ENCODE measurements around the gene CARD16. TPM values are rescaled to one million over a fixed set of nuclear protein-coding genes. Genes with fewer than 3 reads are reported as not detected.

CARD16 gene
- total RNA-seq, 1 experiment from 2014 or later = not detected

DNA sequence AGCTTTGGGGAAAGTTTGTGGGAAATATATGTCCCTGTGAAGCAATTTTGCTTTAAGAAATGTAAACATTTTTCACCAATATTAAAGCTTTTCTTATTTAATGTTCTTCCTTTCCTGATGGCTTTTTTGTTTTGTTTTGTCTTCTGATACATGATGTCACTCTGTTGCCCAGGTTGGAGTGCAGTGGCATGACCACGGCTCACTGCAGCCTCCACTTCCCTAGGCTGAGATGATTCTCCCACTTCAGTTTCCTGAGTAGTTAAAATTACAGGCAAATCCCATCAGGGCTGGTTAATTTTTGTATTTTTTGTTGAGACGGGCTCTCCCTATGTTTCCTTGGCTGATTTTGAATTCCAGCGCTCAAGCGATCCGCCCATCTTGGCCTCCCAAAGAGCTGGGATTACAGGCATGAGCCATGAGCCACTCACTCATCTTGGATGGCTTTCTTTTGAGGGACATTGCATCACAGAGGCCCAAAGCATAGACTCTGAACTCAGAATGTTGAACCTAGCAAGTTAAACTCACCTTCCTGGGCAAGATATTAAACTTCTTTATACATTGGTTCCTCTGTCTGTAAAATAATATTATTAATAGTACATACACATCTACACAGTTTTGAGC is 651 bp upstream of the CARD16 start:
- no peaks in the 10 kb centered on the region for H3K79me1 ChIP-seq (ENCODE audit: insufficient read depth, low read depth, low read length, poor library complexity, severe bottlenecking)
- H4K8ac ChIP-seq (replicated peaks; ENCODE audit: insufficient read length, low read depth, low read length) = no peak overlapping the region
- Mint-ChIP-seq H3K9me3 (no peaks in the 10 kb centered on the region), H3K36me3 (ENCODE audit: insufficient read depth in 1 of 3, low read depth in 3 of 3) (no peaks in the 10 kb centered on the region), H3K27ac (no peak overlapping the region; a peak in 1 of 7 replicates), H3K27me3 (ENCODE audit: low read depth) (no peaks in the 10 kb centered on the region), H3K4me1 (no peaks in the 10 kb centered on the region), H3K4me3 (no peak overlapping the region)
- H4K5ac ChIP-seq (ENCODE audit: insufficient read length, low read depth, low read length) = no peak overlapping the region
- no peak overlapping the region for H3K14ac ChIP-seq (ENCODE audit: insufficient read depth, low read length)
- no peak overlapping the region for H3K56ac ChIP-seq (ENCODE audit: insufficient read length, low read depth, low read length)
- no peak overlapping the region for H3K27ac ChIP-seq (ENCODE audit: insufficient read length, low read depth, low read length)
- no peak overlapping the region for H3K9ac ChIP-seq (ENCODE audit: extremely low read depth, insufficient read length, low read length)
- H2BK12ac ChIP-seq (ENCODE audit: insufficient read length, low read depth, low read length) = no peak overlapping the region
- H2AFZ ChIP-seq (ENCODE audit: low read length) = no peak overlapping the region
- H3K4me2 ChIP-seq (ENCODE audit: insufficient read depth, insufficient read length, low read length) = no peak overlapping the region
- no peak overlapping the region for H2BK15ac ChIP-seq (ENCODE audit: low read depth, low read length)
- no peaks in the 10 kb centered on the region for H3K23me2 ChIP-seq (ENCODE audit: insufficient read length, low read depth, low read length, poor library complexity, severe bottlenecking)
- TF ChIP-seq, protein P1, sequence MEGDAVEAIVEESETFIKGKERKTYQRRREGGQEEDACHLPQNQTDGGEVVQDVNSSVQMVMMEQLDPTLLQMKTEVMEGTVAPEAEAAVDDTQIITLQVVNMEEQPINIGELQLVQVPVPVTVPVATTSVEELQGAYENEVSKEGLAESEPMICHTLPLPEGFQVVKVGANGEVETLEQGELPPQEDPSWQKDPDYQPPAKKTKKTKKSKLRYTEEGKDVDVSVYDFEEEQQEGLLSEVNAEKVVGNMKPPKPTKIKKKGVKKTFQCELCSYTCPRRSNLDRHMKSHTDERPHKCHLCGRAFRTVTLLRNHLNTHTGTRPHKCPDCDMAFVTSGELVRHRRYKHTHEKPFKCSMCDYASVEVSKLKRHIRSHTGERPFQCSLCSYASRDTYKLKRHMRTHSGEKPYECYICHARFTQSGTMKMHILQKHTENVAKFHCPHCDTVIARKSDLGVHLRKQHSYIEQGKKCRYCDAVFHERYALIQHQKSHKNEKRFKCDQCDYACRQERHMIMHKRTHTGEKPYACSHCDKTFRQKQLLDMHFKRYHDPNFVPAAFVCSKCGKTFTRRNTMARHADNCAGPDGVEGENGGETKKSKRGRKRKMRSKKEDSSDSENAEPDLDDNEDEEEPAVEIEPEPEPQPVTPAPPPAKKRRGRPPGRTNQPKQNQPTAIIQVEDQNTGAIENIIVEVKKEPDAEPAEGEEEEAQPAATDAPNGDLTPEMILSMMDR (conservative IDR thresholded peaks at IDR 0.05) = no peak
- H3K27me3 ChIP-seq (ENCODE audit: insufficient read depth, low read length) = no peaks in the 10 kb centered on the region
- no peak for DNase-seq
- H2BK20ac ChIP-seq (ENCODE audit: low read depth, low read length, poor library complexity, severe bottlenecking) = no peak overlapping the region
- no peak overlapping the region for H3K23ac ChIP-seq (ENCODE audit: insufficient read length, low read depth, low read length)
- no peaks in the 10 kb centered on the region for H3K79me2 ChIP-seq (ENCODE audit: insufficient read depth, low read length)
- no peak overlapping the region for H2BK5ac ChIP-seq (ENCODE audit: insufficient read length, low read length)
- no peaks in the 10 kb centered on the region for H3K9me3 ChIP-seq (ENCODE audit: control insufficient read depth, low read depth, low read length)
- WGBS (ENCODE audit: extremely low coverage, insufficient read length, low lambda C conversion rate) = no CpG with 5 or more reads among the region's 5 CpGs
- no peak overlapping the region for H2BK120ac ChIP-seq (ENCODE audit: low read depth, low read length, poor library complexity, severe bottlenecking)
- H3K4me1 ChIP-seq (ENCODE audit: insufficient read depth, low read length) = no peaks in the 10 kb centered on the region
- no peaks in the 10 kb centered on the region for H4K20me1 ChIP-seq (ENCODE audit: control insufficient read depth, insufficient read depth, insufficient read length)
- H3K18ac ChIP-seq (ENCODE audit: insufficient read length, low read depth, low read length) = no peak overlapping the region
- no peak overlapping the region for H2AK5ac ChIP-seq (ENCODE audit: insufficient read length, low read length)
- H4K91ac ChIP-seq (ENCODE audit: insufficient read length, low read depth, low read length) = no peak overlapping the region
- no peak overlapping the region for H3K4ac ChIP-seq (ENCODE audit: low read depth, low read length)
- no peak overlapping the region for H3T11ph ChIP-seq (ENCODE audit: low read length)

All from H9 (cell line).